ENCODE results near the gene NCOA5. TPM values are rescaled to one million over a fixed set of nuclear protein-coding genes. Genes with fewer than 3 reads are reported as not detected.

Gene NCOA5
- total RNA-seq, 1 donor from 2014 or later = 34.9 TPM

GRCh38 chr20:46023148-46023484, 66.6 kb downstream of the NCOA5 start:
- H3K4me1 Mint-ChIP-seq (ENCODE audit: unreplicated experiment) = peaks cover 9% of the 10 kb centered on the region
- peak overlapping the region; percentile 8 for H3K4me3 Mint-ChIP-seq (ENCODE audit: unreplicated experiment)
- no peaks in the 10 kb centered on the region for H3K36me3 Mint-ChIP-seq (ENCODE audit: low read depth, unreplicated experiment)
- no peak overlapping the region for H3K27ac Mint-ChIP-seq (ENCODE audit: unreplicated experiment)
- H3K9me3 Mint-ChIP-seq (ENCODE audit: unreplicated experiment) = no peaks in the 10 kb centered on the region
- TF ChIP-seq CTCF (IDR thresholded peaks at IDR 0.05; ENCODE audit: unreplicated experiment) = no peak
- peaks cover 17% of the 10 kb centered on the region for H3K27me3 Mint-ChIP-seq (ENCODE audit: unreplicated experiment)
- DNase-seq (ENCODE audit: low spot score) = no peak

GRCh38 chr20:46022411-46023147, 67.2 kb downstream of the NCOA5 start:
- Mint-ChIP-seq H3K36me3 (ENCODE audit: low read depth, unreplicated experiment) (no peaks in the 10 kb centered on the region), H3K27ac (ENCODE audit: unreplicated experiment) (no peak overlapping the region), H3K9me3 (ENCODE audit: unreplicated experiment) (no peaks in the 10 kb centered on the region), H3K4me1 (ENCODE audit: unreplicated experiment) (peaks cover 9% of the 10 kb centered on the region), H3K4me3 (ENCODE audit: unreplicated experiment) (peak overlapping the region; percentile 90), H3K27me3 (ENCODE audit: unreplicated experiment) (peaks cover 16% of the 10 kb centered on the region)
- peak; percentile 46 for TF ChIP-seq CTCF (IDR thresholded peaks at IDR 0.05; ENCODE audit: unreplicated experiment)
- peak; percentile 74 for DNase-seq (ENCODE audit: low spot score)

- Mint-ChIP-seq H3K27me3 (ENCODE audit: unreplicated experiment) (peaks cover 19% of the 10 kb centered on the region), H3K9me3 (ENCODE audit: unreplicated experiment) (no peaks in the 10 kb centered on the region), H3K4me1 (ENCODE audit: unreplicated experiment) (peaks cover 9% of the 10 kb centered on the region), H3K27ac (ENCODE audit: unreplicated experiment) (peak overlapping the region; percentile 48), H3K36me3 (ENCODE audit: low read depth, unreplicated experiment) (no peaks in the 10 kb centered on the region), H3K4me3 (ENCODE audit: unreplicated experiment) (peak overlapping the region; percentile 90)
- TF ChIP-seq CTCF (IDR thresholded peaks at IDR 0.05; ENCODE audit: unreplicated experiment) = no peak
- peak; percentile 99 for DNase-seq (ENCODE audit: low spot score)
Measured at GRCh38 chr20:46021361-46022359, 68.1 kb downstream of the NCOA5 start.

- TF ChIP-seq CTCF (IDR thresholded peaks at IDR 0.05; ENCODE audit: unreplicated experiment) = no peak
- Mint-ChIP-seq H3K36me3 (ENCODE audit: low read depth, unreplicated experiment) (no peaks in the 10 kb centered on the region), H3K27ac (ENCODE audit: unreplicated experiment) (no peak overlapping the region), H3K4me3 (ENCODE audit: unreplicated experiment) (peak overlapping the region; percentile 76), H3K27me3 (ENCODE audit: unreplicated experiment) (peaks cover 16% of the 10 kb centered on the region), H3K9me3 (ENCODE audit: unreplicated experiment) (no peaks in the 10 kb centered on the region), H3K4me1 (ENCODE audit: unreplicated experiment) (peaks cover 9% of the 10 kb centered on the region)
- no peak for DNase-seq (ENCODE audit: low spot score)
Measured at GRCh38 chr20:46020555-46020954, 69.2 kb downstream of the NCOA5 start.

All from endothelial cell (in vitro differentiated cells).